Endothelial cell (in vitro differentiated cells): ENCODE measurements around the gene RGS6. TPM values are rescaled to one million over a fixed set of nuclear protein-coding genes. Genes with fewer than 3 reads are reported as not detected.

Experiments
- DNase-seq: peaks from one replicate; pipeline ENCODE4 v3.0.0; 2021; ENCODE audit warnings: low spot score
- H3K27ac Mint-ChIP-seq: one replicate; pipeline ENCODE4 v1.8.0; 2021; ENCODE audit warnings: mixed read lengths, inconsistent platforms; ENCODE audit not compliant: unreplicated experiment
- H3K27me3 Mint-ChIP-seq: one replicate; pipeline ENCODE4 v1.8.0; 2021; ENCODE audit warnings: mild to moderate bottlenecking, moderate library complexity, mixed read lengths, inconsistent platforms; ENCODE audit not compliant: unreplicated experiment
- H3K36me3 Mint-ChIP-seq: one replicate; pipeline ENCODE4 v1.8.0; 2021; ENCODE audit warnings: mild to moderate bottlenecking, low read depth, mixed read lengths, inconsistent platforms; ENCODE audit not compliant: unreplicated experiment
- H3K4me1 Mint-ChIP-seq: one replicate; pipeline ENCODE4 v1.8.0; 2021; ENCODE audit warnings: mild to moderate bottlenecking, mixed read lengths, inconsistent platforms; ENCODE audit not compliant: unreplicated experiment
- H3K4me3 Mint-ChIP-seq: one replicate; pipeline ENCODE4 v1.8.0; 2021; ENCODE audit warnings: mild to moderate bottlenecking, mixed read lengths, inconsistent platforms; ENCODE audit not compliant: unreplicated experiment
- H3K9me3 Mint-ChIP-seq: one replicate; pipeline ENCODE4 v1.8.0; 2021; ENCODE audit warnings: mixed read lengths, inconsistent platforms; ENCODE audit not compliant: unreplicated experiment
- CTCF ChIP-seq: fragments of 200-600 bp; sonication (generic); IDR thresholded peaks from one replicate; pipeline ENCODE4 v1.5.0; 2021; ENCODE audit warnings: antibody characterized with exemption; ENCODE audit not compliant: unreplicated experiment
- total RNA-seq: library from RNA; stranded (reverse); fragmentation: NEBNext Ultra II Directional; extraction: Animal tissue kit (Norgen Biotek cat#: 25700); gene quantifications from one replicate; pipeline ENCODE4 v1.2.1, GENCODE V29; 2021; ENCODE audit not compliant: unreplicated experiment

The RGS6 gene
- total RNA-seq, 1 donor from 2014 or later: 15.7 TPM

DNA sequence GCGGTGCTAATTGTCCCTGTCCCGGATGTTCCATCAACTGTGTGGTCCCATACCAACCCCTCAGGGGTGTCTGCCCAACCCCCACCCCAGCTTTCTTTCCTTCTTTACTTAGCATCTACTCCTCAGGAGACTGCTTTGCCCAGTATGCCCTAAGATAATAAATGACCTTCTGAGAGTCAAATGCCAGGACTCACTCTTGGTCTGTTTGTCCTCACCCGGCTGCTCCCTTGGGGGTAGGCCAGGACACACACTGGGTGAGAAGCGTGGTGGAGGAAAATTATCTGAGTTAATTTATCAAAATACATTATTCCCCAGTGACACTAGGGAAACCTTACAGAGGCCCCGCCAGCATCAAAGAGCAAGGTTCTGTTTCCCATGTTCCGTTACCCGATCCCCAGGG, 457.0 kb downstream of the RGS6 start:
- Mint-ChIP-seq H3K27ac (no peak overlapping the region), H3K4me1 (no peaks in the 10 kb centered on the region), H3K9me3 (peaks cover 7% of the 10 kb centered on the region), H3K36me3 (peaks cover 17% of the 10 kb centered on the region), H3K4me3 (no peak overlapping the region), H3K27me3 (peaks cover 1% of the 10 kb centered on the region)
- no peak for DNase-seq
- no peak for TF ChIP-seq CTCF

DNA sequence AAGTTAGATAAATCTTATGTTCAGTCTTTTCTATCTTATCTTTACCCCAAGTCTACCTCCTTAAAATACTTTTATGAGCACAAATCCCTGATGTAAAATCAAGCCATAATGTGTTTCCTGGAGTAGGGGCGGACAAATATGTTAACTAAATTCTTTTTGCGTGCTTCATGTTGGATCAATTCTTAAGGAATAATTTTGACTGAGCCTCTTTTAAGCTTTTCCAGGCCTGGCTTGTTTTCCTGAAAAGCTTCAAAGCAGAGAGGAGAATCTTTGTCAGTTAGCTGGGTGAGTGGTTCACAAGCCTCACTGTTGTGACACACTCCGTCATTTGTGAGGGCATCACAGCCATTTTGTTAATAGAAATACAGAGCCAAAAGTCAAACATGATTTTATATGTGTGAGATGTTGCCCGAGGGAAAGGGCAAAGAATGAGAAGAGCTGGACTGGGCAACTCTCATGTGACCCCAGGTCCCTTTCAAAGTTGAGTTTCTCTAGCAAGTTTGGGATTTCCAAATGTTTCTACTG, 468.9 kb downstream of the RGS6 start:
- Mint-ChIP-seq H3K27ac (no peak overlapping the region), H3K4me3 (no peak overlapping the region), H3K27me3 (peaks cover 4% of the 10 kb centered on the region), H3K4me1 (no peaks in the 10 kb centered on the region), H3K36me3 (no peaks in the 10 kb centered on the region), H3K9me3 (no peaks in the 10 kb centered on the region)
- no peak for DNase-seq
- no peak for TF ChIP-seq CTCF

GRCh38 chr14:72401632-72402376, 469.6 kb downstream of the RGS6 start:
- H3K9me3 Mint-ChIP-seq: no peaks in the 10 kb centered on the region
- DNase-seq: no peak
- H3K4me1 Mint-ChIP-seq: no peaks in the 10 kb centered on the region
- no peaks in the 10 kb centered on the region for H3K36me3 Mint-ChIP-seq
- H3K27me3 Mint-ChIP-seq: peaks cover 4% of the 10 kb centered on the region
- no peak for TF ChIP-seq CTCF
- H3K4me3 Mint-ChIP-seq: no peak overlapping the region
- H3K27ac Mint-ChIP-seq: no peak overlapping the region

DNA sequence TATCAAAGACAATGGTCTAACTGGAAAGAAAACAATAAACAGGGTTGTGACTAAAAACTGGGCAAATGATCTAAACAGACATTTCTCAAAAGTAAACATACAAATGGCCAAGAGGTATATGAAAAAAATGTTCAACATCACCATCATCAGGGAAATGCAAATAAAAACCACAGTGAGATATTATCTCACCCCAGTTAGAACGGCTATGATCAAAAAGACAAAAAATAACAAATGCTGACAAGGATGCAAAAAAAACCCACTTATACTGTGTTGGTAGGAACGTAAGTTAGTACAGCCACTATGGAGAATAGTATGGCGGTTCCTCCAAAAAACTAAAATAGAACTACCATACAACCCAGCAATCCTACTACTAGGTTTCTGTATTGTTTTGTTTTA, 470.1 kb downstream of the RGS6 start:
- H3K36me3 Mint-ChIP-seq: no peaks in the 10 kb centered on the region
- H3K9me3 Mint-ChIP-seq: no peaks in the 10 kb centered on the region
- H3K27ac Mint-ChIP-seq: no peak overlapping the region
- H3K4me3 Mint-ChIP-seq: no peak overlapping the region
- no peak for TF ChIP-seq CTCF
- H3K27me3 Mint-ChIP-seq: peaks cover 4% of the 10 kb centered on the region
- no peaks in the 10 kb centered on the region for H3K4me1 Mint-ChIP-seq
- DNase-seq: no peak

DNA sequence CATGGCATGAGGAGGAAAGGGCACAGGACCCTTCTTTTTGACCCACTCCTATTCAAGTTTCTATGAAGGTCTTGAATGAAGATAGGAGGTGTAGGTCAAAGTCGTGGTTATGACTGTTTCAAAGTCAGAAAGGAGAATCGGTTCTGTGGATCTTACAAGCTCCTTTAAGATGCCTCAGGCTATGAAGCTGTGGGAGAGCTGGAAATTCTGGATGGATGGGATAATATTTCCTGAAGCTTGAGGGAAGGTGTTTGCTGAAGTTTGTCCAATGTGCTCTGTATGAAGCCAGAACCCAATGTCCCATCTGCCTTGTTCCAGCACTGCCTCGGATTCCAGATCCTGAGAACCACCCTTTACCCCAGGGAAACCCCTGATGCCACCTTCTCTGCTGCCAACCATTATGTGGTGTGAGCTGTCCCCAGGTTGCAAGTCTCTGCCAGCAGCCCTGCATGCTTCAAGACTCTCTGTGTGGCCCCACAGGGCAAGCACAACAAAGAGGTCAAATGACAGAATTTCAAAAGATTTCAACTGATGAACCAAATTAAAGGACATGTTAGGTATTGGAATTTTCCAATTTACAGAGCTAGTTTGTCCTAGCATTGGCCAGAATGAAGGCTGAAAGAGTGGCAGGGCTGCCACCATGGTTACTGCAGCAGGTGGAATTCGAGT, 472.0 kb downstream of the RGS6 start:
- DNase-seq: no peak

More for the DNA sequence above, 472.0 kb downstream of the RGS6 start:
- Mint-ChIP-seq H3K27ac (no peak overlapping the region), H3K27me3 (peaks cover 4% of the 10 kb centered on the region), H3K9me3 (peaks cover 3% of the 10 kb centered on the region), H3K4me3 (no peak overlapping the region), H3K4me1 (no peaks in the 10 kb centered on the region), H3K36me3 (no peaks in the 10 kb centered on the region)
- no peak for TF ChIP-seq CTCF
